Keratinocyte (primary cell): ENCODE results near the gene SPAG16.

Experiments used
- EZH2 ChIP-seq: IDR thresholded peaks from one replicate; pipeline ENCODE4 v1.6.1; 2012; ENCODE audit warnings: inconsistent platforms, mild to moderate bottlenecking, low read length, moderate library complexity
- TF ChIP-seq, protein P1 (sequence below), 3 experiments: IDR thresholded peaks in 1 of 3; conservative IDR thresholded peaks in 1 of 3; optimal IDR thresholded peaks in 1 of 3; 2 replicates in 2 of 3; 3 replicates in 1 of 3; pipeline versions ENCODE3 to v1.5.1; 2011; ENCODE audit warnings: low read length in 3 of 3, mild to moderate bottlenecking in 3 of 3, moderate library complexity in 2 of 3, control low read depth in 1 of 3, inconsistent platforms in 1 of 3; ENCODE audit not compliant: insufficient read depth in 2 of 3; ENCODE audit errors: extremely low read depth in 1 of 3

DNA sequence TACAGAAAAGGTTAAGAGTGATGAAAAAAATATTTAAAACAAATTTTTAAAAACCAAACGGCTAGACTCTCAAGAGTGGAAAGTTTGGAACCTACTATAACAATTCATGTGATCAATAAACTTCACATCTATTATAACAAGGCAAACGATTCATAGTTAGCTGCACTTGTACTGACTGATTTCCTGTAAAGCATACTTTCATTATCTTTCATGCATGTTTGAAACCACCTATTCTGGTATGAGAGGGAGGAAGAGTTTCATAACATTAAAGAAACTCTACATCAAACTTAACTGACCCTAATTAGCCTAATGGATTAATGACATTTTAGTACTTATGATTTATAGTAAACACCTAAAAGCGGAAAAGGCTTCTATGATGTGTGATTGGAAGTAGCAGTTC, 1082.9 kb downstream of the SPAG16 start:
- TF ChIP-seq, protein P1, sequence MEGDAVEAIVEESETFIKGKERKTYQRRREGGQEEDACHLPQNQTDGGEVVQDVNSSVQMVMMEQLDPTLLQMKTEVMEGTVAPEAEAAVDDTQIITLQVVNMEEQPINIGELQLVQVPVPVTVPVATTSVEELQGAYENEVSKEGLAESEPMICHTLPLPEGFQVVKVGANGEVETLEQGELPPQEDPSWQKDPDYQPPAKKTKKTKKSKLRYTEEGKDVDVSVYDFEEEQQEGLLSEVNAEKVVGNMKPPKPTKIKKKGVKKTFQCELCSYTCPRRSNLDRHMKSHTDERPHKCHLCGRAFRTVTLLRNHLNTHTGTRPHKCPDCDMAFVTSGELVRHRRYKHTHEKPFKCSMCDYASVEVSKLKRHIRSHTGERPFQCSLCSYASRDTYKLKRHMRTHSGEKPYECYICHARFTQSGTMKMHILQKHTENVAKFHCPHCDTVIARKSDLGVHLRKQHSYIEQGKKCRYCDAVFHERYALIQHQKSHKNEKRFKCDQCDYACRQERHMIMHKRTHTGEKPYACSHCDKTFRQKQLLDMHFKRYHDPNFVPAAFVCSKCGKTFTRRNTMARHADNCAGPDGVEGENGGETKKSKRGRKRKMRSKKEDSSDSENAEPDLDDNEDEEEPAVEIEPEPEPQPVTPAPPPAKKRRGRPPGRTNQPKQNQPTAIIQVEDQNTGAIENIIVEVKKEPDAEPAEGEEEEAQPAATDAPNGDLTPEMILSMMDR (optimal IDR thresholded peaks at IDR 0.05 in 1 of 3, IDR thresholded peaks at IDR 0.05 in 1 of 3, conservative IDR thresholded peaks at IDR 0.05 in 1 of 3; ENCODE audit: extremely low read depth in 1 of 3, insufficient read depth in 2 of 3, low read length in 3 of 3), result no peak
- no peak for TF ChIP-seq EZH2
